Activated CD4-positive, alpha-beta T cell treated with anti-CD3 and anti-CD28 coated beads, Interleukin-2, amount 10 ng/mL, durations not matched to agents 7 days and 5 days (primary cell): Measurements from ENCODE around the gene FKTN. TPM values are rescaled to one million over a fixed set of nuclear protein-coding genes. Genes with fewer than 3 reads are reported as not detected.
"Not testable (repeated sequence)": the region's sequence is repeated elsewhere in the genome, so short reads cannot be mapped to it uniquely, and the experiment has no call there.

Experiments
- CTCF ChIA-PET: fragments of 350-600 bp; sonication (Branson Sonifier 250); formaldehyde crosslinking; loops from one replicate; lab custom pipeline; 2021; ENCODE audit warnings: antibody characterized with exemption; lab: Charles Lee
- POLR2A ChIA-PET: fragments of 350-600 bp; sonication (Branson Sonifier 250); formaldehyde crosslinking; loops from one replicate; lab custom pipeline; 2021; ENCODE audit warnings: antibody characterized with exemption; lab: Charles Lee
- DNase-seq: peaks from one replicate; pipeline ENCODE4 v3.0.0-alpha.2; 2020
- H3K27ac Mint-ChIP-seq: one replicate; pipeline ENCODE4 v1.8.0; 2021; ENCODE audit warnings: mild to moderate bottlenecking, moderate library complexity, mixed read lengths
- H3K27me3 Mint-ChIP-seq: one replicate; pipeline ENCODE4 v1.8.0; 2021; ENCODE audit warnings: mixed read lengths
- H3K36me3 Mint-ChIP-seq: one replicate; pipeline ENCODE4 v1.8.0; 2021; ENCODE audit warnings: low read depth, mixed read lengths
- H3K4me1 Mint-ChIP-seq: one replicate; pipeline ENCODE4 v1.8.0; 2021; ENCODE audit warnings: mixed read lengths
- H3K4me3 Mint-ChIP-seq: one replicate; pipeline ENCODE4 v1.8.0; 2021; ENCODE audit warnings: mild to moderate bottlenecking, moderate library complexity, mixed read lengths
- H3K9me3 Mint-ChIP-seq: one replicate; pipeline ENCODE4 v1.8.0; 2021; ENCODE audit warnings: mixed read lengths
- total RNA-seq, 2 experiments: library from RNA; stranded (reverse); gene quantifications; one replicate each; pipeline ENCODE4 v1.2.3, GENCODE V29; 2021

FKTN gene
- total RNA-seq: 10 to 100 TPM; 11.3 to 12.8 TPM

DNA sequence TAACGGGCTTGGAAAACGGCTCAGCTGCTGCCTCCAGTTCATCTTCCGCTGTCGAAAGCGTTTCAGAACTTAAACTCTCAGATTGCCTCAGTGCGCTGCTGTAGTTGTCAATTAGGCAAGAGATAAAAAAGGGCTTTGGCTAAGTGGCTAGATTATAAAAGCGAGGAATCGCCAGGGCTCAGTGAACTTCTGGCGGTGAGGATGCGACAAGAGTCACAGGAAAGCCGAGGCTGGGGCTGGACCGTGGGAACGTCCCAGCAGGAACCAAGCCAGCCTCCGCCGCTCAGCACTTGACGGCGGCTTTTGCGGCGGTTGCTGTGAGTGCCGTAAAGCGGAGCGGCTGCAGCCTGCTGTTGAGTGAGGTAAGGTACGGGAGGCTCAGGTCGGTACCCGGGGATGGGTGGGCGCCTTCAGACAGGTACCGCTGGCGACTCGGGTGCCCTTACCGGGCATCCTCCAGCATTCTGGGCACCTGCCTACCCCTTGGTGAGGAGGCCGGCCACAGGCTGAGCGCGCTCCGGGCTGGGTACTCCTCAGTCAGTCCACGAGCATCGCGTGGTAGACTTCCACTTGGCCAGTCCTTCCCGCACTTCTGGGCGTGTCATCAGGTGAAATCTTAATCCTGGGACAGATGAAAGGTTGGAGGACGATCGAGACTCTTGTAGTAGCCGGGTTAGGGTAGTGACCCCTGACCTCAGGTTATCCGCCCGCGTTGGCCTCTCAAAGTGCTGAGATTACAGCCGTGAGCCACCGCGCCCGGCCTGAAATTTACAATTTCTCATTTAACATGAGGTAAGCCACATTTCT is at the start of gene FKTN:
FKTN (plus strand) TSS at position 328 of the 807 bp plus-strand sequence. CDS start 16,902 bp downstream, outside the sequence.
- H3K27me3 Mint-ChIP-seq: no peaks in the 10 kb centered on the region
- H3K27ac Mint-ChIP-seq: peak within 1 kb of the TSS; percentile 88
- CTCF ChIA-PET: interaction anchor here (0.6 kb wide), 1 partner anchor 488 kb away, joined by 4 read pairs; no protein-coding TSS in a partner anchor
- H3K36me3 Mint-ChIP-seq: peaks cover 15% of the 10 kb centered on the region
- peak; percentile 82 for DNase-seq
- POLR2A ChIA-PET: no interaction called here
- peaks cover 21% of the 10 kb centered on the region for H3K4me1 Mint-ChIP-seq
- peak within 1 kb of the TSS; percentile 95 for H3K4me3 Mint-ChIP-seq
- H3K9me3 Mint-ChIP-seq: peaks cover 15% of the 10 kb centered on the region

- Mint-ChIP-seq H3K9me3 (no peaks in the 10 kb centered on the region), H3K4me3 (no peak overlapping the region), H3K36me3 (peaks cover 3% of the 10 kb centered on the region), H3K4me1 (peaks cover 4% of the 10 kb centered on the region), H3K27ac (no peak overlapping the region), H3K27me3 (no peaks in the 10 kb centered on the region)
- ChIA-PET CTCF (no interaction called here), POLR2A (no interaction called here)
- no peak for DNase-seq
Observed at GRCh38 chr9:105508530-105508929, 49.4 kb upstream of the FKTN start.

DNA sequence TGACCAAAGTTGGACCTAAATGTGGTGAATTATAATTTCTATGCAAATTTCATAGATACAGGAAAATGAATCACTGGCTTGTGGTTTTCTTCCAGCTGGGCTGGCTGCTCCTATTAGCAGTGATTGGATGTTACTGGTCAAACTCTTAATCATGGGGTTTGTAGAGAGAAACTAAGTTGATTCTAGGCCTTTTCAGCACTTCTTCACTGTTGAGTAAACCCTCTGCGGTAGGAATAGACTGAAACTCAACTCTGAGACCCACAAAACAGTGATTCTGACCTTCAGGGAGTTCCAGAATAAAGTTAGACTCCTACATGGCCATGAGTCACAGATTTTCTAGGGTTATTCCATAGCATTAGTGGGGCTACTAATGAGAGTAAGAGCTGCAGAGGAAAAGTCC is 47.9 kb upstream of the FKTN start:
- Mint-ChIP-seq H3K4me1 (no peaks in the 10 kb centered on the region), H3K36me3 (peaks cover 4% of the 10 kb centered on the region), H3K9me3 (no peaks in the 10 kb centered on the region), H3K27me3 (no peaks in the 10 kb centered on the region), H3K4me3 (no peak overlapping the region), H3K27ac (no peak overlapping the region)
- no peak for DNase-seq
- POLR2A ChIA-PET: no interaction called here
- CTCF ChIA-PET: interaction anchor here (0.7 kb wide), 1 partner anchor 124 kb away, joined by 3 read pairs; no protein-coding TSS in a partner anchor

DNA sequence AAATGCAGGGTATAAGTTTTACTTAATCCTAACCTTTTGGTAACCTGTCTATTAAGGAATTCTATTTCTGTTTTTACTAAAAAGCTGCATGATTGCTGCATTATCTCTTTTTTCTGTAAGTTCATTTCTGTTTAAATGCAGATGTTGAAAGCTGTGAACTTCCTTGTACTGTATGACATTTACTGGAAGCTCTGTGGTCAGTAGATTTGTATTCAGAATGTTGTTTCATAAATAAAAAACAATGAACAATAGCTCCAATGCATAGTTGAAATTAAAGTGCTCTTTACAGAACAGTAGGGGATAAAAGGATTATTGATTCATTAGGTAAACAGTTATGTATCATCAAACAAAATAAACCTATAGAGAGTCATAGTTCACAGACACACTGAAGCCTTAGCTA is 46.5 kb upstream of the FKTN start:
- H3K4me1 Mint-ChIP-seq: no peaks in the 10 kb centered on the region
- no peaks in the 10 kb centered on the region for H3K9me3 Mint-ChIP-seq
- ChIA-PET POLR2A (interaction anchor here (0.6 kb wide), 1 partner anchor 650 kb away, joined by 3 read pairs; no protein-coding TSS in a partner anchor), CTCF (interaction anchor here (0.9 kb wide), 1 partner anchor 11 kb away, joined by 3 read pairs; no protein-coding TSS in a partner anchor)
- H3K27ac Mint-ChIP-seq: no peak overlapping the region
- DNase-seq: no peak
- H3K27me3 Mint-ChIP-seq: no peaks in the 10 kb centered on the region
- H3K4me3 Mint-ChIP-seq: no peak overlapping the region
- H3K36me3 Mint-ChIP-seq: peaks cover 4% of the 10 kb centered on the region

DNA sequence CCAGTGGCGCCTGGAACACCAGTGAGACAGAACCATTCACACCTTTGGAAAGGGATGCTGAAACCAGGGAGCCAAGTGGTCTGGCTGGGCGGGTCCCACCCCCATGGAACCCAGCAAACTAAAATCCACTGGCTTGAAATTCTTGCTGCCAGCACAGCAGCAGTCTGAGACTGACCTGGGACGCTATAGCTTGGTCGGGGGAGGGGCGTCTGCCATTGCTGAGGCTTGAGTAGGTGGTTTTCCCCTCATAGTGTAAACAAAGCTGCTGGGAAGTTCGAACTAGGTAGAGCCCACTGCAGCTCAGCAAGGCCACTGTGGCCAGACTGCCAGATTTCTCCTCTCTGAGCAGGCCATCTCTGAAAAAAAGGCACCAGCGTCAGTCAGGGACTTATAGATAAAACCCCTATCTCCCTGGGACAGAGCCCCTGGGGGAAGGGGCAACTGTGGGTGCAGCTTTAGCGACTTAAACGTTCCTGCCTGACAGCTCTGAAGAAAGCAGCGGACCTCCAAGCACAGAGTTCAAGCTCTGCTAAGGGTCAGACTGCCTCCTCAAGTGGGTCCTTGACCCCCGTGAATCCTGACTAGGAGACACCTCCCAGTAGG is 42.0 kb upstream of the FKTN start:
- ChIA-PET POLR2A (no interaction called here), CTCF (no interaction called here)
- peaks cover 2% of the 10 kb centered on the region for H3K36me3 Mint-ChIP-seq
- H3K4me3 Mint-ChIP-seq: no peak overlapping the region
- H3K9me3 Mint-ChIP-seq: no peaks in the 10 kb centered on the region
- no peak overlapping the region for H3K27ac Mint-ChIP-seq
- DNase-seq: no peak
- H3K27me3 Mint-ChIP-seq: no peaks in the 10 kb centered on the region
- no peaks in the 10 kb centered on the region for H3K4me1 Mint-ChIP-seq

DNA sequence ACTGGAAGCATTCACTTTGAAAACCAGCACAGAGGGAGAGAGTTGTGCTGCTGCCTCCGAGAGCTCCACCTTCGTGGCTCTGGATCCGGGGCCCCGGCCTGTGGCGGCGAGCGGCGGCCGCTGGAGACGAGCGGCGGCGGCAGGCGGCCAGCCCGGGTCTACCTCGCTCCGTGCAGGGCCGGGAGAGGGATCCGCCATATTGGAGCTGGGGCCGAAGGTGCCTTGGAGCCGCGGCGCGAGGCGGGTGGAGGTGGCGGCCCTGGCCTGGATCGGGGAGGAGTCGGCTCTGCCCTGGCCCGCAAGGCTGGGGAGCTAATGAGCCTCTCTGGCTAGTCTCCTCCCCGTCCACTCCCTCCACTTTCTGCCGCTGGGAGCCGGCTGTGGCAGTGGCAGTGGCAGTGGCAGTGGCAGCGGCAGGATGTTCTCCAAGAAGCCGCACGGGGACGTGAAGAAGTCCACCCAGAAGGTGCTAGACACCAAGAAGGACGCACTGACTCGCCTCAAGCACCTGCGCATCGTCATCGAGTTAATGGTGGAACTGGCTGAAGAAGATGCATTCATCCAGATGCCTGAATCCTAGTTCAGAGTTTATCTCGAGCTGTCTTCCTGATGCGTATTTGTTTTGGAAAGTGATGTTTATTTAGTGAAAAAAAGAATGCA is 38.1 kb upstream of the FKTN start:
- peak; percentile 26 for DNase-seq
- H3K27ac Mint-ChIP-seq, H3K4me1 Mint-ChIP-seq, H3K4me3 Mint-ChIP-seq, H3K9me3 Mint-ChIP-seq, POLR2A ChIA-PET, H3K36me3 Mint-ChIP-seq, H3K27me3 Mint-ChIP-seq, CTCF ChIA-PET: not testable (repeated sequence)

DNA sequence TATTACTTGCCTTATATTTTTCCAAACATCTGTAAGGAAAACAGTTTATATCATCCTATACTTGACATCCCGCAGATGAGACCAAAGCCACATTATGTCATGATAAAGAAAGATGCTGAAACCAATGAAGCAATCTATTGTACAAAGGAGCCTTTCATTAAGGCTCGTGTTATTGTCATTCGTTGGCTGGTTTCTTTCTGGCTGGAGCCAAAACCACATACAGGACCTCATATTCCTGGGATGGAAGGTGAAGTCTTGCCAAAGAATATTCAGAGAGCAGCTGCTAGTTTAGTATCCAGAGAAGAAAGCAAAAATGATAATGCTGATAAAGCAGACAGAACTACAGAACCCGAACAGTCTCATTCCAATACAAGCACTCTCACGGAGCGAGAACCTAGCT is 36.9 kb upstream of the FKTN start:
- H3K27me3 Mint-ChIP-seq, H3K4me3 Mint-ChIP-seq, H3K4me1 Mint-ChIP-seq, H3K36me3 Mint-ChIP-seq, POLR2A ChIA-PET, CTCF ChIA-PET, DNase-seq, H3K9me3 Mint-ChIP-seq, H3K27ac Mint-ChIP-seq: not testable (repeated sequence)

- DNase-seq, H3K4me3 Mint-ChIP-seq, H3K36me3 Mint-ChIP-seq, H3K9me3 Mint-ChIP-seq, H3K27me3 Mint-ChIP-seq, POLR2A ChIA-PET, CTCF ChIA-PET, H3K4me1 Mint-ChIP-seq, H3K27ac Mint-ChIP-seq: not testable (repeated sequence)
Observed at GRCh38 chr9:105522618-105523385, 35.1 kb upstream of the FKTN start.

DNA sequence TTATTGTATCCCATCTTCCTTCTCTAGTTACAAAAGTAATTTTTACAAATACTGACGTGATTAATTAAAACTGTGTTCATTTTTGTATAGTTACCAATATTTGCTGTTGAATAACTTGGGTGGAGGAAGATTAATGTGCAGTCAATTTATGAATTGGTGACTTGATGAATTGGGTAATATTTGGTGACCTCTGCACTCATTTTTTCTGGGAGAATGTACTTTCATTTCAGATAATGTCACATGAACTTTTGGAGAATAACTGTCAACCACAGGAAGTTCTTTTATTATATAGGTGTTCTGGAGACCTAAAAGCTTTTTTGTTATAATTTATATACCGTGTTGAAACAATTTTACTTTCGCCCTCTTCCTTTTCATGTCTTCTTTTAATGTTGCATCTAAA is 26.4 kb upstream of the FKTN start:
- Mint-ChIP-seq H3K4me3 (no peak overlapping the region), H3K36me3 (peaks cover 3% of the 10 kb centered on the region), H3K27ac (no peak overlapping the region), H3K9me3 (peaks cover 8% of the 10 kb centered on the region), H3K4me1 (peaks cover 10% of the 10 kb centered on the region), H3K27me3 (no peaks in the 10 kb centered on the region)
- DNase-seq: no peak
- POLR2A ChIA-PET: no interaction called here
- CTCF ChIA-PET: no interaction called here

GRCh38 chr9:105535920-105536668 is 21.8 kb upstream of the FKTN start:
- POLR2A ChIA-PET: no interaction called here
- H3K4me3 Mint-ChIP-seq: no peak overlapping the region
- DNase-seq: no peak
- no peaks in the 10 kb centered on the region for H3K27me3 Mint-ChIP-seq
- H3K27ac Mint-ChIP-seq: no peak overlapping the region
- H3K36me3 Mint-ChIP-seq: no peaks in the 10 kb centered on the region
- no peaks in the 10 kb centered on the region for H3K9me3 Mint-ChIP-seq
- peaks cover 10% of the 10 kb centered on the region for H3K4me1 Mint-ChIP-seq
- CTCF ChIA-PET: interaction anchor here (0.6 kb wide), 1 partner anchor 538 kb away, joined by 4 read pairs; no protein-coding TSS in a partner anchor

GRCh38 chr9:105539452-105539851 is 18.5 kb upstream of the FKTN start:
- no peaks in the 10 kb centered on the region for H3K27me3 Mint-ChIP-seq
- H3K36me3 Mint-ChIP-seq: no peaks in the 10 kb centered on the region
- DNase-seq: no peak
- no peak overlapping the region for H3K27ac Mint-ChIP-seq
- H3K9me3 Mint-ChIP-seq: no peaks in the 10 kb centered on the region
- ChIA-PET CTCF (interaction anchor here (1.5 kb wide), 1 partner anchor 15 kb away, joined by 3 read pairs; no protein-coding TSS in a partner anchor), POLR2A (no interaction called here)
- no peaks in the 10 kb centered on the region for H3K4me1 Mint-ChIP-seq
- no peak overlapping the region for H3K4me3 Mint-ChIP-seq

GRCh38 chr9:105541838-105542237 is 16.1 kb upstream of the FKTN start:
- Mint-ChIP-seq H3K4me3 (no peak overlapping the region), H3K27me3 (no peaks in the 10 kb centered on the region), H3K4me1 (no peaks in the 10 kb centered on the region), H3K27ac (no peak overlapping the region), H3K36me3 (no peaks in the 10 kb centered on the region), H3K9me3 (no peaks in the 10 kb centered on the region)
- no peak for DNase-seq
- ChIA-PET POLR2A (no interaction called here), CTCF (no interaction called here)
